Stimulated activated CD4-positive, alpha-beta T cell treated with anti-CD3 and anti-CD28 coated beads, TNF-alpha, amount 100 ng/mL, for 1 hour (primary cell): ENCODE data around the gene POPDC2.
A peak's percentile ranks its signal among the peaks of the same experiment; 100 is the strongest.
"Not testable (repeated sequence)": the region's sequence is repeated elsewhere in the genome, so short reads cannot be mapped to it uniquely, and the experiment has no call there.

Experiments
- DNase-seq, 3 donors: peaks; one replicate each; pipeline ENCODE4 v3.0.0-alpha.2; 2020; ENCODE audit warnings: low read depth in 3 of 3, low spot score in 1 of 3

POPDC2 gene

GRCh38 chr3:119660474-119661440, at the start of gene POPDC2:
TSS of gene POPDC2 (minus strand) at chr3:119660589. CDS start at chr3:119660423, 166 bp downstream.
- no peak for DNase-seq

- no peak for DNase-seq
Observed at GRCh38 chr3:119703820-119704531, 43.6 kb upstream of the POPDC2 start.

GRCh38 chr3:119702530-119703527, 42.4 kb upstream of the POPDC2 start, which contains the start of gene CFAP91:
TSS of gene CFAP91 (plus strand) at chr3:119703022. CDS start at chr3:119703099, 77 bp downstream.
- DNase-seq = peak; percentile 47 to 65 (median 51)

GRCh38 chr3:119700920-119701734, 40.7 kb upstream of the POPDC2 start:
- no peak for DNase-seq

- DNase-seq = no peak
Observed at GRCh38 chr3:119700269-119700919, 40.0 kb upstream of the POPDC2 start.

GRCh38 chr3:119697394-119697793, 37.0 kb upstream of the POPDC2 start:
- no peak for DNase-seq

- no peak for DNase-seq
Observed at GRCh38 chr3:119695480-119695879, 35.1 kb upstream of the POPDC2 start.

GRCh38 chr3:119690043-119690656, 29.8 kb upstream of the POPDC2 start:
- no peak for DNase-seq

GRCh38 chr3:119683421-119683820, 23.0 kb upstream of the POPDC2 start:
- no peak for DNase-seq

GRCh38 chr3:119681279-119681678, 20.9 kb upstream of the POPDC2 start:
- DNase-seq = no peak

GRCh38 chr3:119679874-119680273, 19.5 kb upstream of the POPDC2 start:
- DNase-seq = no peak

- DNase-seq = not testable (repeated sequence)
Observed at GRCh38 chr3:119678209-119678608, 17.8 kb upstream of the POPDC2 start.

- DNase-seq = no peak
Observed at GRCh38 chr3:119677641-119677934, 17.2 kb upstream of the POPDC2 start.

GRCh38 chr3:119676771-119677640, 16.6 kb upstream of the POPDC2 start, which contains the start of gene COX17:
TSS of gene COX17 (minus strand) at chr3:119677406. CDS start at chr3:119677310, 96 bp downstream.
- DNase-seq = peak; percentile 89 to 94 (median 90)

- no peak for DNase-seq
Observed at GRCh38 chr3:119676020-119676419, 15.6 kb upstream of the POPDC2 start.

GRCh38 chr3:119675188-119675874, 14.9 kb upstream of the POPDC2 start:
- DNase-seq = no peak

GRCh38 chr3:119673875-119674274, 13.5 kb upstream of the POPDC2 start:
- DNase-seq = no peak
